Umbilical cord (tissue), 2 donors: ENCODE measurements around the gene ZNF792. TPM values are rescaled to one million over a fixed set of nuclear protein-coding genes. Genes with fewer than 3 reads are reported as not detected.
"Not testable (repeated sequence)": the region's sequence is repeated elsewhere in the genome, so short reads cannot be mapped to it uniquely, and the experiment has no call there.

ENCODE experiments used
- DNase-seq: peaks from one replicate; pipeline ENCODE4 v3.0.0-alpha.2; 2015; ENCODE audit warnings: low spot score
- total RNA-seq: library from RNA; depleted of rRNA; stranded (reverse); fragments of >200 nt; gene quantifications from one replicate; pipeline ENCODE4 v1.2.3, GENCODE V29; 2014; ENCODE audit warnings: low replicate concordance; ENCODE audit not compliant: insufficient read depth

ZNF792 gene
- total RNA-seq, 1 donor from 2014 or later: 6.3 TPM

DNA sequence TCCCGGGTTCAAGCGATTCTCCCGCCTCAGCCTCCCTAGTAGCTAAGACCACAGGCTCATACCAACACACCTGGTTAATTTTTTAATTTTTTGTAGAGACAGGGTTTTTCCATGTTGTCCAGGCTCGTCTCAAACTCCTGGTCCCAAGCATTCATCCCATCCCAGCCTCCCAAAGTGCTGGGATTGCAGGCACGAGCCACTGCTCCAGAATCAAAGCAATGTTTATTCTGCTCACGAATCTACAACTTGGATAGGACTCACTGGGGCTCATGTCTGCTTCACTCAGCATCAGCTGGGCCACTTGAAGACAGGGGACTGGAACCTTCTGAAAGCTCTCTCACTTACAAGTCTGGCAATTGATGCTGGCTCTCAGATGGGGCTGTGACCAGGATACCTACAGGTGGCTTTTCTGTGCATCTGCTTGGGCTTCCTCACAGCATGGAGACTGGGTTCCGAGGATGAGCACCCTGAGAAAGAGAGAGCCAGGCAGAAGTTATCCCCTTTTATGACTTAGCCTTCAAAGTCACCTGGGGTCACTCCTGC, 8.2 kb upstream of the ZNF792 start:
- DNase-seq: no peak

- not testable (repeated sequence) for DNase-seq
Observed at GRCh38 chr19:34970185-34970780, 6.3 kb upstream of the ZNF792 start.

DNA sequence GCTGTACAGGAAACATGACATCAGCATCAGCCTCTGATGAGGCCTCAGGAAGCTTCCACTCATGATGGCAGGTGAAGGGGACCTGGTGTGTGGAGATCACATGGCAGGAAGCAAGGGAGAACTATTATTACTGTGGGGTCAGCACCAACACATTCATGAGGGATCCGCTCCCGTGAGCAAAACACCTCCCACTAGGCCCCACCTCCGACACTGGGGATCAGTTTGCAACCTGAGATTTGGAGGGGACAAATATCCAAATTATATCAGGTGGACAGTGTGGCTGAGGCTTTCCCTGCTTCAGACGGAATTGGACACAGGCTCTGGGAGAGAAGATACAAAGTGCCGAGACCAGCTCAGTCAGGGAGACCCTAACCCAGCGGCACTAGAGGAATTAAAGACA, 5.7 kb upstream of the ZNF792 start:
- DNase-seq: no peak

GRCh38 chr19:34967551-34967950, 3.5 kb upstream of the ZNF792 start:
- no peak for DNase-seq

- not testable (repeated sequence) for DNase-seq
Observed at GRCh38 chr19:34965505-34965904, 1.5 kb upstream of the ZNF792 start.

GRCh38 chr19:34964598-34964997, 569 bp upstream of the ZNF792 start:
- DNase-seq: no peak

DNA sequence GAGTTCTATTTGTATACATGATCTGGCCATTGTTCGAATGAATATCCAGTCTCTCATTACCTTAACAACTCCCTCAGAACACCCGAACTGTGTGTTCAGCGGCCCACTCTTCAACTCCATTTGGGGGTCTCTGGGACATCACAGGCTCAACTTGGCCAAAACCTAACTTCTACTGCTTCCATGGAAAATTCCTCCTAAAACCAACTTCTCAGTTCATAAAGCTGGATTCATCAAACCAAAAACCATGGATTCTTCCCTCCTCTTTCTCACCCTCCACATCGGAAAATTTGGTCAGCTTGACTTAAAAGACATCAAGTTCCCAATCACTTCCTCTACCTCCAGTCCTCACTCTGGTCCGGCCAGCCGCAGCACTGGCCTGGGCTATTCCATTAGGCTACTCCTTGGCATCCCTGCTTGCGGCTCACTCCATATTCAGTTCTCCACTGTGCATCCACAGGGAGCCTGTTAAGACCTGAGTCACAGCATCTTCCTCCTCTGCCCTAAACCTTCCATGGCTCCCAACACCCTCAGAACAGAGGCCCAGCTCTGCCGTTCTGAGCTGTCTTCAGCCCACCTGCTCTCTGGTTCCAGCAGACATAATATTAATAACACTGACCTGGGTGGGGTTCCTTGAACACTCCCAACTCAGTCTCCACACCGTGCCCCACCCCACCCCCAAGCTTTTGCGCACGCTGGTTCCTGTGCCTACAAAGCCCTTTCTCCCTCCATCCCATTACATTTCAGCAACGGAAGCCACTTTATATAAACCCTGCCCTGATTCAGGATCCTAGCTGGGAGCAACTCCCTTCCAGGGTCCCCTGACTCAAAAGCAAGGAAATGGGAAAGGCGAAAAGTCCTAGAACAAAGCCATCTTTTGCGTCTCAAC, 1.1 kb downstream of the ZNF792 start:
- DNase-seq: no peak

DNA sequence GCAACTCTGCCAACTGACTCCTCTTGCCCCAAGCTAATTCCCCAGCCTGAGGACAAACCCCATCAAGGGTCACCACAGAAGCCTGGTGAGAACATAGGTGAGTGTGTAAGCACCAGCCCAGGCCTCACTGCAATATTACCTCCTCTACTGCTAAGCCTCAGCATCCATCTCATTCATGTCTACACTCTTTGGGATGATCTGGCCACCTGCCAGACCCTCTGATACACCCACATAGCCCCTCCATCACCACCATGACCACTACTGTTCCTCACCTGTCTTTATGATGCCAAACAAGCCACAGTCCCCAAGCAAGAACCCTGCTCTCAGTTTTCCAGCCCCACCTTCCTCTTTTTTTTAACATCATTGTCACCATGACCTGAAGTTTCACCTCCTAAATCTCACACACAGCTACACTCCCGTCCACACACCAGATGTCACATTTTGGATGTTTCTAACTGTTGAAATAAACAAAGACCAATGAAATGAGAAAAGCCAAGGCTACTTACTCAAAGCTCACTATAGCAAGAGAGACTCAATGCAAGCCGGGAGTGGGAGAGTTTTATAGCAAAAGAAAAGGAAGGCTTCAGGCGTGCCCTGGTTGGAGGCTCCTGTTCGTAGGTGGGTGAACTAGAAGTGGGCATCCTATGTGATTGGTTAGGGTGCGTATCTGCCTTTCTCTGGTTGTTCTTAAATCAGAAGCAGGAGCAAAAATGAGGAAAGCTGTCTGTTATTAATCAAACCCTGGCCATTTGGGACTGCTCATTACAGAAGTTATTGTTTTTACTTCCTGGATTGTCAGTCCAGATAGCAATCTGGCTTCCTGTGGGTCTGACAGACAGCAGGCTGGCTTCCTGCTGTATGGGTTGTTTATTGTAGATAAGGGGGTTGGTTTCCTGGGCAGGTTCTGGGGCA, 2.0 kb downstream of the ZNF792 start:
- DNase-seq: peak; percentile 20

- no peak for DNase-seq
Observed at GRCh38 chr19:34960940-34961679, 2.9 kb downstream of the ZNF792 start.

DNA sequence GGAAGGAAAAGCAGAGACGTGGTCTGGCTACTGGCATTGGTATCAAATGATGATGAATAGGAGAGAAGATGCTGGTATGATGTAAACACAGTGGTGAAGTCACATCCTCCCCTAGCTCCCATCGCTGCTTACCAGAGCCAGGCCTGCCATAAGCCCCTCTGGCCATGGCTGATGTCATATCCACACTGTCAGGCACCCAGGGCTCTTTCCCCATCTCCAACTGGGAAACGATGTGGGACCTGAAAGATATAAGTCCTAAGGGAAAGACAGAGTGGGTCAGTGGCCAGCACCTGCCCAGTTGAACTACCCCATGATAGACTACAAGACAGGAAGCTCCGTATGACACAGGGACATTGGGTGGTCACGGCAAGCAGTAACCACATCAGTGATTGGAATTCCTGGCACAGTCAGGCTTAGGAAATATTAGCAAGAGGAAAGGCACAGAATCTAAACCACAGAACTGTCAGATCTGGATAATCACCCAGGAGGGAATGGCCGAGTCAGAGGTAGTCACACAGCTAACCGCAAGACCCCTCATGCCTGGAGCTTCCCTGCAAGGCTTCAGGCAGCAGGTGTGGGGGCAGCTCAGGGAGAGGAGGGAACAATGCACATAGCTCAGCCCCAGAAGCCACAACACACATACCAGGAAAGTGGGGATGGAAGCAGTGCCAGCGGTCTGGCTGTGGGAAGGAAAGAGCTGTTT, 3.8 kb downstream of the ZNF792 start:
- no peak for DNase-seq

DNA sequence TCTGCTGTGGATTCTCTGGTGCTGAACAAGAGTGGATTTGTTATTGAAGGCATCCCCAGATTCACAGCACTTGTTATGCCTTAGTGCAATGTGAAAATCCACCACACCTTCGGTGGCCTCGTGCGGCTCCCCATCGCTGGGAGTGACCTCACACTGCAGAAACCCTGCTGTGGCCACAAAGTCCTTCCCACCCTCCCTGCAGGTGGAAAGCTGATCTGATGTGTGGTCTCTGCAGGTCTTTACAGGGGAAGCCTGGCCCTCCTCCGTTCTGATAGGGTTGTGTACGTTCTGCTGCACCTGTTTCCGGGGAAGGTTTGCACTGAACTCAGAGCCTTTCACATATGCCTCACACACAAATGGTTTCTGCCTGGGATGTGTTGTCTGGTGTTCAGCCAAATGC, 5.0 kb downstream of the ZNF792 start:
- DNase-seq: no peak

GRCh38 chr19:34957830-34958751, 5.9 kb downstream of the ZNF792 start:
- DNase-seq: no peak

GRCh38 chr19:34953092-34953491, 10.9 kb downstream of the ZNF792 start:
- DNase-seq: no peak

DNA sequence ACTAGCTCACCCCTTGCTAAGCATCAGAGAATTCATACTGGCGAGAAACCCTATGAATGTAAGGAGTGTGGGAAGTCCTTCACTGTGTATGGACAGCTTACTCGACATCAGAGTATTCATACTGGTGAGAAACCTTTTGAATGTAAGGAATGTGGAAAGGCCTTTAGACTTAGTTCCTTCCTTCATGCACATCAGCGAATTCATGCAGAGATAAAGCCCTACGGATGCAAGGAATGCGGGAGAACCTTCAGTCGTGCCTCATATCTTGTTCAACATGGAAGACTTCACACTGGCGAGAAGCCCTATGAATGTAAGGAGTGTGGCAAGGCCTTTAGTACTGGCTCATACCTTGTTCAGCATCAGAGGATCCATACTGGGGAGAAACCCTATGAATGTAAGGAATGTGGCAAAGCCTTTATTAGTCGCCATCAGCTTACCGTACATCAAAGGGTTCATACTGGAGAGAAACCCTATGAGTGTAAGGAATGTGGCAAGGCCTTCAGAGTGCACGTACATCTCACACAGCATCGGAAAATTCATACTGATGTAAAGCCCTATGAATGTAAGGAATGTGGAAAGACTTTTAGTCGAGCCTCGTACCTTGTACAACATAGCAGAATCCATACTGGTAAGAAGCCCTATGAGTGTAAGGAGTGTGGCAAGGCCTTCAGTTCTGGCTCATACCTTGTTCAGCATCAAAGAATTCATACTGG, 20.0 kb downstream of the ZNF792 start:
- no peak for DNase-seq

GRCh38 chr19:34938886-34939285, 25.1 kb downstream of the ZNF792 start:
- no peak for DNase-seq

GRCh38 chr19:34936184-34936583, 27.8 kb downstream of the ZNF792 start:
- DNase-seq: no peak

GRCh38 chr19:34932494-34932893, 31.5 kb downstream of the ZNF792 start:
- DNase-seq: no peak

- DNase-seq: peak; percentile 96
Observed at GRCh38 chr19:34926685-34927375, 37.2 kb downstream of the ZNF792 start, which contains the start of gene ZNF30. Gene ZNF30, plus strand, starts transcription at chr19:34926903. Its CDS starts 3,045 bp downstream, at chr19:34929948.
